ENCODE data around the gene TGFB1I1. TPM values are rescaled to one million over a fixed set of nuclear protein-coding genes. Genes with fewer than 3 reads are reported as not detected.

Gene TGFB1I1
- total and polyA plus RNA-seq, 2 of the 4 experiments (the other 2 are of a cell fraction) = 24.9 to 128 TPM

GRCh38 chr16:31521368-31521767 is 49.4 kb downstream of the TGFB1I1 start:
- Histone ChIP-seq H3K4ac (ENCODE audit: low read depth, low read length) (no peak overlapping the region), H3K79me1 (ENCODE audit: low read depth in 1 of 2, low read length in 2 of 2) (no peaks in the 10 kb centered on the region), H2BK15ac (ENCODE audit: low read depth, low read length) (no peak overlapping the region), H2AFZ (replicated peaks; ENCODE audit: low read length, poor library complexity) (no peak overlapping the region), H3K9me3 (ENCODE audit: control insufficient read depth, insufficient read depth, low read length) (peaks cover 1% of the 10 kb centered on the region; the same call in 1 of the 2 replicates), H3K27me3 (ENCODE audit: control insufficient read depth, insufficient read depth, low read length) (peaks cover 8% of the 10 kb centered on the region), H4K20me1 (ENCODE audit: insufficient read depth, low read length) (no peaks in the 10 kb centered on the region), H2AK9ac (replicated peaks; ENCODE audit: low read depth, low read length, poor library complexity) (no peak overlapping the region), H3K14ac (replicated peaks; ENCODE audit: low read depth, low read length) (no peak overlapping the region), H3K56ac (ENCODE audit: extremely low read depth, insufficient read depth, low read length) (no peak overlapping the region), H3K4me1 (ENCODE audit: control insufficient read depth, insufficient read depth, low read length) (no peaks in the 10 kb centered on the region), H4K91ac (ENCODE audit: insufficient read depth, low read depth, low read length) (no peak overlapping the region), H3K4me3 (ENCODE audit: insufficient read depth, low read depth, low read length) (no peak overlapping the region), H3K27ac (ENCODE audit: insufficient read depth, low read length) (no peak overlapping the region), H2AK5ac (ENCODE audit: low read depth, low read length) (no peak overlapping the region), H3K23ac (ENCODE audit: low read depth, low read length) (no peak overlapping the region), H4K5ac (ENCODE audit: low read depth, low read length) (no peak overlapping the region), H3K9me1 (ENCODE audit: insufficient read depth, low read length) (no peaks in the 10 kb centered on the region), H3K4me2 (ENCODE audit: low read depth, low read length) (no peak overlapping the region), H3K18ac (ENCODE audit: low read depth, low read length) (no peak overlapping the region), H3K36me3 (ENCODE audit: control insufficient read depth, insufficient read depth, low read length) (no peaks in the 10 kb centered on the region), H2BK5ac (ENCODE audit: low read depth, low read length, poor library complexity, severe bottlenecking) (no peak overlapping the region), H3K9ac (ENCODE audit: low read depth, low read length) (no peak overlapping the region), H2BK120ac (ENCODE audit: low read depth, low read length) (no peak overlapping the region), H4K8ac (ENCODE audit: low read depth in 2 of 2, low read length in 2 of 2) (no peak overlapping the region), H2BK20ac (ENCODE audit: low read depth, low read length) (no peak overlapping the region)
- in situ Hi-C loops (cut with MboI; ENCODE audit: low sequenced_read_pairs) (loop anchor here (25.0 kb wide), 1 partner anchor 191 kb away; a partner anchor contains a TSS), intact Hi-C loops (cut with micrococcal nuclease) (no loop called here), dilution Hi-C loops (cut with HindIII; ENCODE audit: low sequenced_read_pairs, unreplicated experiment) (no loop called here)
- WGBS, 2 experiments (ENCODE audit: extremely low coverage in 2 of 2, insufficient read length in 1 of 2) = 60% methylated on average over 2 of the region's 3 CpGs; no CpG with 5 or more reads in 1 of the 2 experiments
- CTCF ChIA-PET = no interaction called here
- ATAC-seq (ENCODE audit: low read depth) (no peak), DNase-seq (no peak)
- POLR2A ChIA-PET (ENCODE audit: unreplicated experiment) = no interaction called here
- BruUV-seq (replicated peaks) = no TSS peak
- TF ChIP-seq CEBPB (IDR thresholded peaks at IDR 0.05; ENCODE audit: low read depth, low read length) (no peak), MAZ (IDR thresholded peaks at IDR 0.05; ENCODE audit: borderline replicate concordance, low read depth, low read length) (no peak), FOS (IDR thresholded peaks at IDR 0.05; ENCODE audit: low read depth, low read length) (no peak), POLR2A (IDR thresholded peaks at IDR 0.05; ENCODE audit: low read depth, low read length) (no peak), SMC3 (IDR thresholded peaks at IDR 0.05; ENCODE audit: low read depth, low read length) (no peak), USF2 (IDR thresholded peaks at IDR 0.05; ENCODE audit: low read depth, low read length) (no peak), MAFK (IDR thresholded peaks at IDR 0.05; ENCODE audit: low read depth, low read length) (no peak), RFX5 (IDR thresholded peaks at IDR 0.05; ENCODE audit: low read depth, low read length) (no peak), RAD21 (IDR thresholded peaks at IDR 0.05; ENCODE audit: low read length) (no peak), BHLHE40 (IDR thresholded peaks at IDR 0.05; ENCODE audit: low read depth, low read length) (no peak)
- TF ChIP-seq, protein P1, sequence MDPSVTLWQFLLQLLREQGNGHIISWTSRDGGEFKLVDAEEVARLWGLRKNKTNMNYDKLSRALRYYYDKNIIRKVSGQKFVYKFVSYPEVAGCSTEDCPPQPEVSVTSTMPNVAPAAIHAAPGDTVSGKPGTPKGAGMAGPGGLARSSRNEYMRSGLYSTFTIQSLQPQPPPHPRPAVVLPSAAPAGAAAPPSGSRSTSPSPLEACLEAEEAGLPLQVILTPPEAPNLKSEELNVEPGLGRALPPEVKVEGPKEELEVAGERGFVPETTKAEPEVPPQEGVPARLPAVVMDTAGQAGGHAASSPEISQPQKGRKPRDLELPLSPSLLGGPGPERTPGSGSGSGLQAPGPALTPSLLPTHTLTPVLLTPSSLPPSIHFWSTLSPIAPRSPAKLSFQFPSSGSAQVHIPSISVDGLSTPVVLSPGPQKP (IDR thresholded peaks at IDR 0.05; ENCODE audit: borderline replicate concordance, low read depth, low read length) = no peak
